Right atrium auricular region (tissue), 2 donors: ENCODE measurements around the gene CATSPER3. TPM values are rescaled to one million over a fixed set of nuclear protein-coding genes. Genes with fewer than 3 reads are reported as not detected.

ENCODE experiments used
- DNase-seq: peaks from one replicate; pipeline ENCODE4 v3.0.0-alpha.2; 2019; ENCODE audit warnings: low spot score
- H3K27ac ChIP-seq, 2 donors: fragments of 200-600 bp; sonication (generic); 1 replicate in 1 of 2; 2 replicates in 1 of 2; pipeline ENCODE4 v1.5.1; 2016 to 2019
- H3K27me3 ChIP-seq, 2 donors: fragments of 200-600 bp; sonication (generic); one replicate each; pipeline versions ENCODE4 v1.5.1 to v1.6.0; 2017 to 2019
- H3K36me3 ChIP-seq: fragments of 200-600 bp; sonication (generic); one replicate; pipeline ENCODE4 v1.5.1; 2016
- H3K4me1 ChIP-seq, 2 donors: fragments of 200-600 bp; sonication (generic); one replicate each; pipeline versions ENCODE4 v1.5.1 to v1.6.0; 2017 to 2019
- H3K4me3 ChIP-seq, 2 donors: fragments of 200-600 bp; sonication (generic); 1 replicate in 1 of 2; 2 replicates in 1 of 2; pipeline ENCODE4 v1.5.1; 2017 to 2019; ENCODE audit warnings: mild to moderate bottlenecking in 1 of 2, moderate library complexity in 1 of 2
- H3K9me3 ChIP-seq, 2 donors: fragments of 200-600 bp; sonication (generic); one replicate each; pipeline ENCODE4 v1.5.1; 2019
- total RNA-seq, 2 donors: library from RNA; depleted of rRNA; stranded (reverse); fragments of >200 nt; gene quantifications; one replicate each; pipeline ENCODE4 v1.1.0, GENCODE V29; 2016
- TF ChIP-seq, protein P1 (sequence below), 2 donors: fragments of 200-600 bp; sonication (generic); IDR thresholded peaks; one replicate each; pipeline ENCODE4 v1.5.1; 2019; ENCODE audit warnings: antibody characterized with exemption in 2 of 2

The CATSPER3 gene
- total RNA-seq, 2 donors from 2014 or later, result 0.39 to 0.44 TPM

DNA sequence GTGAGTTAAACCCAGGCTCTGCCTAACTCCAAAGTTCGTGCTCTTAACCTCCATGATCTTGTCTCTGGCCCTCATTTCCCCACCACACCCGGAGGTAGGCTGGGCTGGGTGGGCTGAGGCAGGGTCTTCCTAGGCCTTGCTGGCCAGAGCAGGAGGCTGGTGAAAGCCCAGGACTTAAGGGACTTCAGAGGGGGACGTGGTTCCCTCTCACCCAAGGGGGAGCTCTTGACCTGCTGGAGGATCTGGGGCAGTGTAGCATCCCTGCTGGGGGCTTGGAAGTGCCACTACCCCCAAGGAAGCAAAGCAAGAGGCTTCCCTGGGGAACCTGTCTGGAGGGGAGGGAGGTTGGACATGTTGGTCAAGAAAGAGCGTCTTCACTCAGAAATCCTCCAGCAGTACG, 51.6 kb downstream of the CATSPER3 start:
- H3K4me1 ChIP-seq, result peaks cover 0 to 4% of the 10 kb centered on the region in 2 donors
- no peaks in the 10 kb centered on the region for H3K36me3 ChIP-seq
- no peak overlapping the region for H3K4me3 ChIP-seq
- no peaks in the 10 kb centered on the region for H3K27me3 ChIP-seq
- no peak overlapping the region for H3K27ac ChIP-seq
- DNase-seq, result no peak
- TF ChIP-seq, protein P1, sequence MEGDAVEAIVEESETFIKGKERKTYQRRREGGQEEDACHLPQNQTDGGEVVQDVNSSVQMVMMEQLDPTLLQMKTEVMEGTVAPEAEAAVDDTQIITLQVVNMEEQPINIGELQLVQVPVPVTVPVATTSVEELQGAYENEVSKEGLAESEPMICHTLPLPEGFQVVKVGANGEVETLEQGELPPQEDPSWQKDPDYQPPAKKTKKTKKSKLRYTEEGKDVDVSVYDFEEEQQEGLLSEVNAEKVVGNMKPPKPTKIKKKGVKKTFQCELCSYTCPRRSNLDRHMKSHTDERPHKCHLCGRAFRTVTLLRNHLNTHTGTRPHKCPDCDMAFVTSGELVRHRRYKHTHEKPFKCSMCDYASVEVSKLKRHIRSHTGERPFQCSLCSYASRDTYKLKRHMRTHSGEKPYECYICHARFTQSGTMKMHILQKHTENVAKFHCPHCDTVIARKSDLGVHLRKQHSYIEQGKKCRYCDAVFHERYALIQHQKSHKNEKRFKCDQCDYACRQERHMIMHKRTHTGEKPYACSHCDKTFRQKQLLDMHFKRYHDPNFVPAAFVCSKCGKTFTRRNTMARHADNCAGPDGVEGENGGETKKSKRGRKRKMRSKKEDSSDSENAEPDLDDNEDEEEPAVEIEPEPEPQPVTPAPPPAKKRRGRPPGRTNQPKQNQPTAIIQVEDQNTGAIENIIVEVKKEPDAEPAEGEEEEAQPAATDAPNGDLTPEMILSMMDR (IDR thresholded peaks at IDR 0.05), result no peak
- no peaks in the 10 kb centered on the region for H3K9me3 ChIP-seq

DNA sequence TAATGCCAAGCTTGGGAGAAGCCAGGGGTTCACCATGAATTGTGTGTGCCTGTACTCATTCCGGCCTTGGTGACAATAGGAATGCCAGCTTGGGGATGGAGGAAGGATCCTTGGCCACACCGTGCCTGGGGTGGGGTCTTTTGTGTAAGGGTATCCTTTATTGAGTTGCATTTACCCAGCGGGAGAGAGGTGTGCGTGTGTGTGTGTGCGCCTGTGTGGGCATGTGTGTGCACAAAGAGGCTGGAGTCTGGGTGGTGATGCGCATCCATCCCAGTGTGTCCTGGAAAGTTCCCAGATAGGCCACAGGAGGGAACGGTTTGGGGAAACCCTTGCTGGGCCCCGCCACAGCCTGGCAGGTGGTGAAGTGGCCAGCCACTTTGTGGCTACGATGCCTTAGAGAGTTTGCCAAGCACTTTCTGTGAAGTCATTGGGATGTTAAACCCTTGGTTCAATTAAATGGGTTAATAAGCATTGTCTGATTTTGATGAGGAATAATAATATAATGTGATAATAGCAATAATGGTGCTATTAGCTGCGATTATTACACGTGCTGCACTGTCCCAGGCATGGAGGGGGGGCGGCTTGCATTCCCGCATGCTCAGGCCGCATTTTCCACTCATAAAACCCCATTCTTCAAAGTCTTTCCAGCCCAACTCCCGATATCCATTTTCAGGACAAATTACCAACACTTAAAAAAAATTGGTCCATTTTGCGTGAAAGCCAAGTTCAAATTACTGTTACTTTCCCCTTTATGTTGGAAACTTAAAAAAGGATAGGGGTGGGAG, 52.6 kb downstream of the CATSPER3 start:
- DNase-seq, result no peak
- no peaks in the 10 kb centered on the region for H3K27me3 ChIP-seq

DNA sequence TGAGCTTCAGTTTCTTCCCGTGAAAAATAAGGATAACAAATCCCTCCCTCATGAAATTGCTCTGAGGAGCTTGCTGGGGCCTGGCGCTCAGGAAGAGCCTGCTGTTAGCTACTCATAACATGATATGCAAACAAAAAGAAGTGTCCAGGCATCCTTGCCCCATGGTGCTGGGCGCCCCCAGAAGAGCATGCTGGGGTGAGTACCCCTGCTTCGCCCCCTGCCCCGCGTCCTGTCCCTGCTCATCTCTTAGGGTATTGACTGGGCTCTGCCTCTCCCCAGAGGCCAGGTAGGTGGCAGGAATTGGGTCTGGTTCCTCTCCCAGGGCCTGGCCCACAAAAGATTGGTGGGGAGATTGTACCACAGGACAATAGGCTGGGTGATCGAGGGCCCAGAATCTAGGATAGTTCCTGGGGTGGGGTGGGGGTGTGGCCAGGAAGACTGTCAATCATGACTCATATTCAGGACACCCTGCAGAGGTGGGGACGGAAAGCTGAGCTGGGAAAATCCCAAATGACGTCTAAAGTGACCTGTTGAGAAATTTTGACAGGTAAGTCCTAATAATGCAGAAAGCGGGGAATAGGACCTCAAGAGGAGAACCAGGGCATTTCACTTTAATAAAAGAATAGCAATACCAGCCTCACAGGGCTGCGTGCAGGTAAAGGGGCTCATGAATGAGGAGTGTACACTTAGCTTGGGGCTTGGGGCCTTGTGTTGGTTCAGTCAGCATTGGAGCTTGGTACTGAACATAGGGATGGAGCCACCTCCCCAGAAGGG, 57.4 kb downstream of the CATSPER3 start:
- TF ChIP-seq, protein P1 (IDR thresholded peaks at IDR 0.05), result no peak
- H3K4me1 ChIP-seq, result peaks cover 0 to 15% of the 10 kb centered on the region in 2 donors
- no peak overlapping the region for H3K4me3 ChIP-seq
- no peak overlapping the region for H3K27ac ChIP-seq
- DNase-seq, result no peak
- no peaks in the 10 kb centered on the region for H3K9me3 ChIP-seq
- no peaks in the 10 kb centered on the region for H3K36me3 ChIP-seq
- peaks cover 27 to 29% of the 10 kb centered on the region in 2 donors for H3K27me3 ChIP-seq

More for the DNA sequence above, 52.6 kb downstream of the CATSPER3 start:
- TF ChIP-seq, protein P1 (IDR thresholded peaks at IDR 0.05), result no peak
- Histone ChIP-seq H3K27ac (no peak overlapping the region), H3K4me3 (no peak overlapping the region), H3K36me3 (no peaks in the 10 kb centered on the region), H3K9me3 (no peaks in the 10 kb centered on the region), H3K4me1 (no peaks in the 10 kb centered on the region)

DNA sequence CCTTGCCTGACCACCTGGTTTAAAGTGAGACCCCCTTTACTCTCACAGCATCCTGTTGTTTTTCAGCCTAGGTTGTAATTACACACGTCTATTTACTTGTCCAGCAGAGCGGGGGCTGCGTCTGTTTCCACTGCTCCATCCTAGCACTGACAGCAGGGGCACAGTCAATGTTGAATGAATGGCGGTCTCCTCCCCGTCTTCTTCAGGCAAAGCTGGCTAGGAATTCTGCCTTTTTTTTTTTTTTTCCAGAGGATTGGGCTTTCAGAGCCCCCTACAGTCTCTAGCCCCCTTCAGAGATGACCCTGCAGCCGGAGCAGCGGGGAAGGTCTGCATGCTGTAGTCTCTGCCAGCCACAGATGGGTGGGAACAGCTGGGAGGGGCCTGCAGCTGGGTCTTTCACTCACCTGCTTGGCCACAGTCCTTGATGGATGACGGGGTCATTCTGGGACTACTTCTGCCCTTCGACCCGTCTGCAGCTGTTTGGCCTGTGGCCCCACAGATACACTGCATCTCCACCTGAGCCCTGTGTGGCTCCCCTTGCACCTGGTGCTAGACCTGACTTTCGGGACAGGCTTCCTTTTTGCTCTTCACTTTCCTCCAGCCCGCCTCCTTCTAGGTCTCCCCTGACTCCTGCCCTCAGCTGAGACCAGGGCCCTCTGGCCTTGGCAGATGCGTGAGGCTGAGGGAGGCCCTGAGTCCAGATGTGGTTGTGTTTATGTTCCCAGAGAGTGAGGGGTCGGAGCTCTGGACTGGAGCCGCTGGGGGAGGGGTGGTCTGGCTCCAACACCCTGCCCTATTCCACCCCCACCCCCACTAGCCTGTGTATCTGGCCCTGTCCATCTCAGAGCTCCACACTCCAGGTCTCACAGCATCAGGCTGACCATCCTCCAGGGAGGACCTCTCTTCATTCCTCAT, 58.3 kb downstream of the CATSPER3 start:
- H3K4me1 ChIP-seq, result peaks cover 0 to 23% of the 10 kb centered on the region in 2 donors
- H3K27me3 ChIP-seq, result peaks cover 35 to 38% of the 10 kb centered on the region in 2 donors
- no peak for DNase-seq
- H3K9me3 ChIP-seq, result no peaks in the 10 kb centered on the region
- TF ChIP-seq, protein P1 (IDR thresholded peaks at IDR 0.05), result no peak
- no peaks in the 10 kb centered on the region for H3K36me3 ChIP-seq
- H3K4me3 ChIP-seq, result no peak overlapping the region
- no peak overlapping the region for H3K27ac ChIP-seq

DNA sequence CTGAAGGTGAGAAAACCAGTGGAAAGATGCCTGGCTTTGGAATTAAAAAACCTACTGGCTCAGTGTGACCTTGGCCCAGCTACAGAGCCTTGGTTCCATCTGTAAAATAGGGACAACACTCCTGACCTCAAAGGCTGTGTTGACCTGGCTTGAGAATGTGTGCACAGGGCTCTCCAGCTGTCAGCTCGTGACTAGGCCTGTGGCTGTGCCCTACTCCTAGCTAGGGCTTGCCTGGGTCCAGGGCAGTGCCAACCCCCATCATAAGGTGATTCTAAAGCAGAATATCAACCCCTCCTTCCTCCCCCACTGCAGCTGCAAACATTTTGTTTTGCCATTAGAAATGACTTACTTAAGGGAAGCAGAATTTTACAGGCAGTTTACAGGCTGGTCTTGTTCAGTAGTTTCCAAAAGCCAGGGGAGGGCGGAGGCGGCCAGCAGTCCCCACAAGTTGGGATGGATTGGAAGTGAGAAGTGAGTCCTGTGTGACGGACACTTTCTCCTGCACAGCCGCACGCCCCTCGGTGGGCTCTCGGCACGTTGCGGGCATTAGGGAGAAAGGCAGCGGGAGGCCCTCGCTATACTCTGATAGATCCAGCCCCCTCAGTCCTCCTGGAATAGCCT, 59.0 kb downstream of the CATSPER3 start:
- Histone ChIP-seq H3K4me3 (no peak overlapping the region), H3K27me3 (peaks cover 42 to 45% of the 10 kb centered on the region in 2 donors), H3K27ac (no peak overlapping the region), H3K4me1 (peaks cover 0 to 30% of the 10 kb centered on the region in 2 donors), H3K9me3 (no peaks in the 10 kb centered on the region), H3K36me3 (no peaks in the 10 kb centered on the region)
- DNase-seq, result no peak
- TF ChIP-seq, protein P1 (IDR thresholded peaks at IDR 0.05), result no peak
